HCT116 (cell line): Measurements from ENCODE around the gene CACNA1G. TPM values are rescaled to one million over a fixed set of nuclear protein-coding genes. Genes with fewer than 3 reads are reported as not detected.

ENCODE experiments used
- ATAC-seq: fragments of 200-7000 bp; cut with Tn5 transposase; 2 replicates; pipeline ENCODE4 v1.9.1; 2020; ENCODE audit warnings: mild to moderate bottlenecking, moderate library complexity
- BruUV-seq: library from RNA; stranded (reverse); fragments of 400-500 nt; replicated peaks from 2 replicates; lab custom pipeline; 2021; lab: Mats Ljungman, UMichigan
- CTCF ChIA-PET: fragments of 300-600 bp; sonication (Branson Sonifier 250); formaldehyde crosslinking; loops from one replicate; lab custom pipeline; 2021; ENCODE audit warnings: antibody characterized with exemption; lab: Charles Lee
- POLR2A ChIA-PET: fragments of 300-600, 350-600 bp; sonication (Branson Sonifier 250); formaldehyde crosslinking; loops from one replicate; lab custom pipeline; 2021; ENCODE audit warnings: antibody characterized with exemption; lab: Charles Lee
- RAD21 ChIA-PET, 2 experiments: fragments of 300-600 bp; sonication (Branson Sonifier 250); formaldehyde crosslinking; loops; one replicate each; lab custom pipeline; 2023; ENCODE audit warnings: low total read pairs in 2 of 2; ENCODE audit not compliant: uncharacterized antibody in 2 of 2, unreplicated experiment in 2 of 2, low non-redundant PET in 1 of 2; lab: Charles Lee
- DNase-seq: peaks from one replicate; pipeline ENCODE4 v3.0.0-alpha.2; 2010; ENCODE audit warnings: low read depth, low spot score
- H2AFZ ChIP-seq: fragments of 200-600 bp; shearing (Covaris generic), sonication (generic); 2 replicates; pipeline ENCODE4 v1.6.1; 2017; ENCODE audit warnings: low read depth, mixed run types, mixed read lengths, antibody characterized with exemption, low read length; ENCODE audit not compliant: poor library complexity, severe bottlenecking
- H3K27ac ChIP-seq: 2 replicates; pipeline ENCODE4 v1.5.1; 2012; ENCODE audit warnings: low read depth, low read length
- H3K27me3 ChIP-seq: fragments of 200-600 bp; sonication (generic); 2 replicates; pipeline ENCODE4 v1.6.1; 2016; ENCODE audit warnings: mixed run types, low read length, mixed read lengths; ENCODE audit not compliant: insufficient read depth
- H3K36me3 ChIP-seq, 2 experiments: fragments of 200-500 bp in 1 of 2; fragments of 200-600 bp in 1 of 2; sonication (Bioruptor generic) in 1 of 2; sonication (generic) in 1 of 2; 2 replicates each; pipeline versions ENCODE4 v1.5.1 to v1.6.1; 2014 to 2016; ENCODE audit warnings: low read length in 2 of 2, inconsistent platforms in 1 of 2, mixed read lengths in 1 of 2, mixed run types in 1 of 2; ENCODE audit not compliant: insufficient read depth in 2 of 2, control insufficient read depth in 1 of 2
- H3K4me1 ChIP-seq, 2 experiments: fragments of 200-600 bp in 1 of 2; sonication (generic) in 1 of 2; 2 replicates each; pipeline versions ENCODE4 v1.5.1 to v1.6.1; 2012 to 2017; ENCODE audit warnings: low read length in 2 of 2, inconsistent platforms in 1 of 2, mild to moderate bottlenecking in 1 of 2, mixed read lengths in 1 of 2, mixed run types in 1 of 2, moderate library complexity in 1 of 2; ENCODE audit not compliant: insufficient read depth in 2 of 2, control insufficient read depth in 1 of 2
- H3K4me2 ChIP-seq: fragments of 200-600 bp; sonication (generic); 2 replicates; pipeline ENCODE4 v1.6.1; 2017; ENCODE audit warnings: mixed run types, low read length, mixed read lengths
- H3K4me3 ChIP-seq, 2 experiments: fragments of 200-600 bp in 1 of 2; sonication (generic) in 1 of 2; replicated peaks in 1 of 2; 2 replicates each; pipeline ENCODE4 v1.5.1; 2011 to 2016; ENCODE audit warnings: low read length in 2 of 2, control low read depth in 1 of 2, low read depth in 1 of 2, mild to moderate bottlenecking in 1 of 2, mixed read lengths in 1 of 2, mixed run types in 1 of 2
- H3K79me2 ChIP-seq: fragments of 200-600 bp; sonication (generic); 2 replicates; pipeline ENCODE4 v1.6.1; 2017; ENCODE audit warnings: mild to moderate bottlenecking, mixed run types, low read length, moderate library complexity, mixed read lengths; ENCODE audit not compliant: insufficient read depth
- H3K9ac ChIP-seq: fragments of 200-600 bp; sonication (generic); 2 replicates; pipeline ENCODE4 v1.6.1; 2016; ENCODE audit warnings: low read length, mixed read lengths
- H3K9me2 ChIP-seq: fragments of 200-600 bp; sonication (generic), shearing (Covaris generic); 2 replicates; pipeline ENCODE4 v1.6.1; 2017; ENCODE audit warnings: mixed run types, mild to moderate bottlenecking, moderate library complexity; ENCODE audit not compliant: insufficient read depth
- H3K9me3 ChIP-seq, 2 experiments: fragments of 200-500 bp in 1 of 2; fragments of 200-600 bp in 1 of 2; sonication (Bioruptor generic) in 1 of 2; sonication (generic) in 1 of 2; 2 replicates each; pipeline ENCODE4 v1.6.1; 2014 to 2017; ENCODE audit warnings: low read length in 2 of 2, mixed read lengths in 2 of 2, inconsistent platforms in 1 of 2, low read depth in 1 of 2, mild to moderate bottlenecking in 1 of 2, mixed run types in 1 of 2, moderate library complexity in 1 of 2; ENCODE audit not compliant: control insufficient read depth in 1 of 2, insufficient read depth in 1 of 2
- H4K20me1 ChIP-seq: fragments of 200-600 bp; sonication (generic), shearing (Covaris generic); 2 replicates; pipeline ENCODE4 v1.6.1; 2017; ENCODE audit warnings: mixed run types, mild to moderate bottlenecking, moderate library complexity; ENCODE audit not compliant: insufficient read depth
- EGR1 ChIP-seq: IDR thresholded peaks from 2 replicates; pipeline ENCODE4 v1.6.1; 2012; ENCODE audit warnings: low read depth
- EZH2 ChIP-seq: fragments of 200-600 bp; sonication (generic); IDR thresholded peaks from 2 replicates; pipeline ENCODE4 v1.6.1; 2017; ENCODE audit warnings: antibody characterized with exemption, mixed run types
- EZH2phosphoT487 ChIP-seq: fragments of 200-600 bp; IDR thresholded peaks from 2 replicates; pipeline ENCODE4 v1.6.1; 2018; ENCODE audit warnings: antibody characterized with exemption, borderline replicate concordance
- POLR2A ChIP-seq: IDR thresholded peaks from 2 replicates; pipeline ENCODE4 v1.7.0; 2011; ENCODE audit warnings: borderline replicate concordance; ENCODE audit not compliant: insufficient read depth, insufficient read length; ENCODE audit errors: extremely low read depth
- TCF7L2 ChIP-seq: IDR thresholded peaks from 2 replicates; pipeline ENCODE4 v1.7.0; 2011; ENCODE audit warnings: borderline replicate concordance, inconsistent platforms; ENCODE audit not compliant: insufficient read depth, insufficient read length; ENCODE audit errors: extremely low read depth
- YY1 ChIP-seq: IDR thresholded peaks from 2 replicates; pipeline ENCODE4 v1.6.1; 2011; ENCODE audit warnings: low read length, low read depth, moderate library complexity, mild to moderate bottlenecking; ENCODE audit not compliant: insufficient replicate concordance; ENCODE audit errors: extremely low read depth
- ZNF274 ChIP-seq: fragments of 200-500 bp; sonication (Bioruptor generic); IDR thresholded peaks from 2 replicates; pipeline ENCODE4 v1.6.1; 2014; ENCODE audit warnings: mild to moderate bottlenecking, low read depth, low read length, inconsistent platforms
- intact Hi-C: fragments of 100-400 bp; cut with micrococcal nuclease; formaldehyde crosslinking; loops from 2 replicates; pipeline ENCODE4 v1.10.0; 2022
- total RNA-seq: library from RNA; stranded (reverse); gene quantifications from one replicate; pipeline ENCODE4 v1.2.1, GENCODE V29; 2021; ENCODE audit not compliant: unreplicated experiment
- TF ChIP-seq, protein P1 (sequence below): IDR thresholded peaks from 2 replicates; pipeline ENCODE4 v1.6.1; 2012; ENCODE audit warnings: low read depth
- TF ChIP-seq, protein P2 (sequence below): IDR thresholded peaks from 2 replicates; pipeline ENCODE4 v1.6.1; 2012

CACNA1G gene
- total RNA-seq, 1 experiment from 2014 or later, result 3.4 TPM

DNA sequence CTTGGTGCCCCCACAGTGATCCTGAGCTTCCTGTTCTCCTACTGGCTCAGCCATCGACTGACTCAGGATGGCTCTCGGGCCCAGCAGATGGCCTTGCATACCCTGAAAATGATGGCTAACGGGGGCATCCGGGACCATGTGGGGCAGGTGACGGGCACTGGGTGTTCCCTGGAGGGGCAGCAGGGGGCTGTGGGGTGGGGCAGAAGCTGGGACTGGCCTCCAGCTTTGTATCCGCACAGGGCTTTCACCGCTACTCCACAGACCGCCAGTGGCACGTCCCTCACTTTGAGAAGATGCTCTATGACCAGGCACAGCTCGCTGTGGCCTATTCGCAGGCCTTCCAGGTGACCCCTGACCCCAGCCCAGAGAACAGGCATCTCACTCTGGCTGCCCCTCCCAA lies 10.5 kb upstream of the CACNA1G start:
- CTCF ChIA-PET, result interaction anchor here (1.2 to 3.0 kb wide), 7 partner anchors 8 to 146 kb away, joined by 3 to 63 read pairs (median 14); partner anchors contain the start of gene CACNA1G
- no TSS peak for BruUV-seq
- TF ChIP-seq, protein P1, sequence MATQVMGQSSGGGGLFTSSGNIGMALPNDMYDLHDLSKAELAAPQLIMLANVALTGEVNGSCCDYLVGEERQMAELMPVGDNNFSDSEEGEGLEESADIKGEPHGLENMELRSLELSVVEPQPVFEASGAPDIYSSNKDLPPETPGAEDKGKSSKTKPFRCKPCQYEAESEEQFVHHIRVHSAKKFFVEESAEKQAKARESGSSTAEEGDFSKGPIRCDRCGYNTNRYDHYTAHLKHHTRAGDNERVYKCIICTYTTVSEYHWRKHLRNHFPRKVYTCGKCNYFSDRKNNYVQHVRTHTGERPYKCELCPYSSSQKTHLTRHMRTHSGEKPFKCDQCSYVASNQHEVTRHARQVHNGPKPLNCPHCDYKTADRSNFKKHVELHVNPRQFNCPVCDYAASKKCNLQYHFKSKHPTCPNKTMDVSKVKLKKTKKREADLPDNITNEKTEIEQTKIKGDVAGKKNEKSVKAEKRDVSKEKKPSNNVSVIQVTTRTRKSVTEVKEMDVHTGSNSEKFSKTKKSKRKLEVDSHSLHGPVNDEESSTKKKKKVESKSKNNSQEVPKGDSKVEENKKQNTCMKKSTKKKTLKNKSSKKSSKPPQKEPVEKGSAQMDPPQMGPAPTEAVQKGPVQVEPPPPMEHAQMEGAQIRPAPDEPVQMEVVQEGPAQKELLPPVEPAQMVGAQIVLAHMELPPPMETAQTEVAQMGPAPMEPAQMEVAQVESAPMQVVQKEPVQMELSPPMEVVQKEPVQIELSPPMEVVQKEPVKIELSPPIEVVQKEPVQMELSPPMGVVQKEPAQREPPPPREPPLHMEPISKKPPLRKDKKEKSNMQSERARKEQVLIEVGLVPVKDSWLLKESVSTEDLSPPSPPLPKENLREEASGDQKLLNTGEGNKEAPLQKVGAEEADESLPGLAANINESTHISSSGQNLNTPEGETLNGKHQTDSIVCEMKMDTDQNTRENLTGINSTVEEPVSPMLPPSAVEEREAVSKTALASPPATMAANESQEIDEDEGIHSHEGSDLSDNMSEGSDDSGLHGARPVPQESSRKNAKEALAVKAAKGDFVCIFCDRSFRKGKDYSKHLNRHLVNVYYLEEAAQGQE, result no peak
- TF ChIP-seq, protein P2, sequence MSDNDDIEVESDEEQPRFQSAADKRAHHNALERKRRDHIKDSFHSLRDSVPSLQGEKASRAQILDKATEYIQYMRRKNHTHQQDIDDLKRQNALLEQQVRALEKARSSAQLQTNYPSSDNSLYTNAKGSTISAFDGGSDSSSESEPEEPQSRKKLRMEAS, result no peak
- TF ChIP-seq EGR1 (no peak), YY1 (no peak), ZNF274 (no peak), TCF7L2 (no peak), POLR2A (no peak), EZH2phosphoT487 (no peak), EZH2 (no peak)
- Histone ChIP-seq H3K79me2 (no peaks in the 10 kb centered on the region; the same call in 1 of the 2 replicates), H3K27me3 (no peaks in the 10 kb centered on the region), H3K9me2 (no peaks in the 10 kb centered on the region), H3K36me3 (no peaks in the 10 kb centered on the region), H3K4me2 (no peak overlapping the region), H3K4me3 (no peak overlapping the region), H4K20me1 (no peaks in the 10 kb centered on the region), H3K9ac (no peak overlapping the region), H3K4me1 (peaks cover 9 to 34% of the 10 kb centered on the region in 2 experiments), H3K27ac (no peak overlapping the region), H3K9me3 (no peaks in the 10 kb centered on the region), H2AFZ (no peak overlapping the region)
- ATAC-seq (no peak), DNase-seq (no peak)
- POLR2A ChIA-PET, result interaction anchor here (1.7 kb wide), 1 partner anchor 10 kb away, joined by 8 read pairs; the partner anchor contains the start of gene CACNA1G
- RAD21 ChIA-PET, result interaction anchor here (0.6 to 2.1 kb wide), 4 partner anchors 76 to 182 kb away, joined by 3 to 17 read pairs (median 9); no protein-coding TSS in a partner anchor
- intact Hi-C loops, result loop anchor here (10.0 kb wide), 1 partner anchor 605 kb away; the partner anchor contains the start of gene NME1
